Breast epithelium (tissue), 4 donors: Measurements from ENCODE around the gene LRP3. TPM values are rescaled to one million over a fixed set of nuclear protein-coding genes. Genes with fewer than 3 reads are reported as not detected.
A peak's percentile ranks its signal among the peaks of the same experiment; 100 is the strongest.

Experiments used
- DNase-seq, 2 donors: peaks; one replicate each; pipeline ENCODE4 v3.0.0-alpha.2; 2019; ENCODE audit warnings: low spot score in 2 of 2
- H3K27ac ChIP-seq, 2 donors: fragments of 200-600 bp; sonication (generic) in 1 of 2; one replicate each; pipeline ENCODE4 v1.5.1; 2016 to 2019; ENCODE audit warnings: mild to moderate bottlenecking in 1 of 2
- H3K27me3 ChIP-seq, 2 donors: fragments of 200-600 bp; sonication (generic) in 1 of 2; one replicate each; pipeline versions ENCODE4 v1.5.1 to v1.6.0; 2017 to 2019; ENCODE audit warnings: control low read depth in 1 of 2, mild to moderate bottlenecking in 1 of 2
- H3K36me3 ChIP-seq: fragments of 200-600 bp; one replicate; pipeline ENCODE4 v1.5.1; 2019
- H3K4me1 ChIP-seq, 2 donors: fragments of 200-600 bp; sonication (generic); one replicate each; pipeline ENCODE4 v1.5.1; 2016 to 2019; ENCODE audit warnings: control low read depth in 1 of 2
- H3K4me3 ChIP-seq, 3 donors: fragments of 200-600 bp; sonication (generic); 1 replicate in 2 of 3; 2 replicates in 1 of 3; pipeline ENCODE4 v1.5.1; 2016 to 2019; ENCODE audit warnings: mild to moderate bottlenecking in 3 of 3, moderate library complexity in 2 of 3
- H3K9me3 ChIP-seq, 2 donors: fragments of 200-600 bp; sonication (generic) in 1 of 2; one replicate each; pipeline ENCODE4 v1.5.1; 2016 to 2019; ENCODE audit warnings: control low read depth in 1 of 2
- POLR2A ChIP-seq: fragments of 450-650 bp; IDR thresholded peaks from one replicate; pipeline ENCODE4 v1.6.1; 2016; ENCODE audit warnings: antibody characterized with exemption, mild to moderate bottlenecking, moderate library complexity
- POLR2AphosphoS5 ChIP-seq, 3 donors: sonication (generic); formaldehyde crosslinking; IDR thresholded peaks; one replicate each; pipeline ENCODE4 v1.6.1; 2017; ENCODE audit warnings: antibody characterized with exemption in 3 of 3
- intact Hi-C: fragments of 100-400 bp; cut with DNase I; formaldehyde crosslinking; loops from one replicate; pipeline ENCODE4 v1.15.1; 2023; ENCODE audit warnings: low total_unique reads
- total RNA-seq, 3 donors: library from RNA; depleted of rRNA; stranded (reverse); fragments of >200 nt; gene quantifications; one replicate each; pipeline ENCODE4 v1.1.0, GENCODE V29; 2016
- TF ChIP-seq, protein P1 (sequence below), 3 donors: fragments of 450-650 bp; IDR thresholded peaks; one replicate each; pipeline ENCODE4 v1.5.1; 2016 to 2017; ENCODE audit warnings: antibody characterized with exemption in 3 of 3, mild to moderate bottlenecking in 3 of 3, moderate library complexity in 3 of 3

The LRP3 gene
- total RNA-seq, 3 donors from 2014 or later = 15.1 to 29.5 (median 23.8) TPM

GRCh38 chr19:33242911-33243310, 48.8 kb downstream of the LRP3 start:
- DNase-seq = no peak
- peaks cover 0 to 10% of the 10 kb centered on the region in 2 donors for H3K9me3 ChIP-seq
- no peaks in the 10 kb centered on the region for H3K27me3 ChIP-seq
- H3K4me3 ChIP-seq = no peak overlapping the region
- H3K27ac ChIP-seq = no peak overlapping the region
- no peaks in the 10 kb centered on the region for H3K36me3 ChIP-seq
- no peaks in the 10 kb centered on the region for H3K4me1 ChIP-seq
- TF ChIP-seq, protein P1, sequence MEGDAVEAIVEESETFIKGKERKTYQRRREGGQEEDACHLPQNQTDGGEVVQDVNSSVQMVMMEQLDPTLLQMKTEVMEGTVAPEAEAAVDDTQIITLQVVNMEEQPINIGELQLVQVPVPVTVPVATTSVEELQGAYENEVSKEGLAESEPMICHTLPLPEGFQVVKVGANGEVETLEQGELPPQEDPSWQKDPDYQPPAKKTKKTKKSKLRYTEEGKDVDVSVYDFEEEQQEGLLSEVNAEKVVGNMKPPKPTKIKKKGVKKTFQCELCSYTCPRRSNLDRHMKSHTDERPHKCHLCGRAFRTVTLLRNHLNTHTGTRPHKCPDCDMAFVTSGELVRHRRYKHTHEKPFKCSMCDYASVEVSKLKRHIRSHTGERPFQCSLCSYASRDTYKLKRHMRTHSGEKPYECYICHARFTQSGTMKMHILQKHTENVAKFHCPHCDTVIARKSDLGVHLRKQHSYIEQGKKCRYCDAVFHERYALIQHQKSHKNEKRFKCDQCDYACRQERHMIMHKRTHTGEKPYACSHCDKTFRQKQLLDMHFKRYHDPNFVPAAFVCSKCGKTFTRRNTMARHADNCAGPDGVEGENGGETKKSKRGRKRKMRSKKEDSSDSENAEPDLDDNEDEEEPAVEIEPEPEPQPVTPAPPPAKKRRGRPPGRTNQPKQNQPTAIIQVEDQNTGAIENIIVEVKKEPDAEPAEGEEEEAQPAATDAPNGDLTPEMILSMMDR (IDR thresholded peaks at IDR 0.05) = no peak
- TF ChIP-seq POLR2A = no peak
- no peak for TF ChIP-seq POLR2AphosphoS5 (IDR thresholded peaks at IDR 0.05)
- intact Hi-C loops = no loop called here

DNA sequence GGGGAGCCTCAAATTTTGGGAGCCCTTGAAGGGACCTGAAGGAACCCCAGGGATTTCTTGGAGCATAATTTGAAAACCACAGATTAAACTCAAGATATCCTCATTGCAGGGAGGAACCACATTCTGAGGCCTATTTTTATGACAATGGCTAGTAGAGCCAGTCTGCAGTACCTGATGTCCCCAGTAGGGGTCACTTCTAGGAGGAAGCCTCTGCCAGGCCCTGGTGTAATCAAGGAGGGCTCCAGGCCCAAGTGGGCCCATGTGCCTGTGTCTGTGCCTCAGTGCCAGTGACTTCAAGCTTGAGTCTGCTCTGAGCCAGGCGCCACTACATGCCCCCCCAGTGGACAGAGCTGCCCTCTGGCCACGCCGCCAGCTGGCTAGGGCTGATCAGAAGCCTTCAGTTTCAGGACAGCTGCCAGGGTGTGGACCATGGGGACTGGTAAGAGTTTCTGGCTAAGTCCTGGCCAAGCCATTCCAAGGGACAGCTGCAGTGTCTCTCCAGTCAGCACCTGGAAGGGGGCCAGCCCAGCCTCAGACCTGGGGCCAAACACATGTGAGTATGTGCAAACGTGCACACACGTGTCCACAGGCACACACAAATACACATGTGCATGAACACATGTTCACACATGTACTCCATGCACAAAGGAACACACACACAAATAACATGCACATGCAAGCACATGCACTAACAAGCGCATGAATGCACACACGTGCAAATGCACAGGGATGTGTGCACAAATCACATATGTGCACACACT, 52.0 kb downstream of the LRP3 start:
- Histone ChIP-seq H3K9me3 (peaks cover 0 to 10% of the 10 kb centered on the region in 2 donors), H3K36me3 (no peaks in the 10 kb centered on the region), H3K27ac (no peak overlapping the region), H3K4me3 (no peak overlapping the region), H3K27me3 (no peaks in the 10 kb centered on the region), H3K4me1 (no peaks in the 10 kb centered on the region)
- no peak for DNase-seq
- intact Hi-C loops = no loop called here
- TF ChIP-seq POLR2AphosphoS5 (IDR thresholded peaks at IDR 0.05) = no peak
- TF ChIP-seq, protein P1 (IDR thresholded peaks at IDR 0.05) = peak in 1 of 3 donors; percentile 11

- no peaks in the 10 kb centered on the region for H3K36me3 ChIP-seq
- no peak overlapping the region for H3K4me3 ChIP-seq
- no peaks in the 10 kb centered on the region for H3K4me1 ChIP-seq
- no peak for DNase-seq
- intact Hi-C loops = no loop called here
- no peak overlapping the region for H3K27ac ChIP-seq
- H3K27me3 ChIP-seq = no peaks in the 10 kb centered on the region
- TF ChIP-seq POLR2AphosphoS5 (IDR thresholded peaks at IDR 0.05) = no peak
- TF ChIP-seq, protein P1 (IDR thresholded peaks at IDR 0.05) = no peak
- TF ChIP-seq POLR2A = no peak
- H3K9me3 ChIP-seq = peaks cover 0 to 10% of the 10 kb centered on the region in 2 donors
Measured at GRCh38 chr19:33246709-33247440, 52.7 kb downstream of the LRP3 start.

- TF ChIP-seq POLR2AphosphoS5 (IDR thresholded peaks at IDR 0.05) (no peak), POLR2A (no peak)
- Histone ChIP-seq H3K9me3 (peaks cover 0 to 10% of the 10 kb centered on the region in 2 donors), H3K4me1 (no peaks in the 10 kb centered on the region), H3K36me3 (no peaks in the 10 kb centered on the region), H3K4me3 (no peak overlapping the region), H3K27ac (no peak overlapping the region), H3K27me3 (no peaks in the 10 kb centered on the region)
- DNase-seq = no peak
- intact Hi-C loops = no loop called here
Measured at GRCh38 chr19:33247441-33247819, 53.3 kb downstream of the LRP3 start.

DNA sequence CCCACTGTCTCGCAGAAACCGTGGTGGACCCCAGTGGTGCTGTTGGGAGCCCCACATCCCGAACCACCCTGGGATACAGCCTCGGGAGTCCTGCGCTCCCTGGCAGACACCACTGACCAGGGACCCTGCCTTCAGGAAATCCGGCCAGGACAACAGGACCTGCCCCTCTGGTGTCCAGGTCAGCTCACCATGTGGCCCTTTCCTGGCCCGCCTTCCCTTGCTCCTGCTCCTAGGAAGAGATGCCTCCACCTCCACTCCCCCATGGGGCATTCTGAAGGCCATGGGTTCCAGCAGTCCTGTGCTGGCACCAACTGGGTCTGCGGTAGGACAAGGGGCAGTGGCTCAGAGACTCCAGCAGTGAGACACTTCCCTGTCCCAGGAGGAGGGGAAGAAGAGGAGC, 54.0 kb downstream of the LRP3 start:
- no peak overlapping the region for H3K27ac ChIP-seq
- H3K4me3 ChIP-seq = no peak overlapping the region
- H3K36me3 ChIP-seq = no peaks in the 10 kb centered on the region
- TF ChIP-seq, protein P1 (IDR thresholded peaks at IDR 0.05) = no peak
- no peak for TF ChIP-seq POLR2A
- TF ChIP-seq POLR2AphosphoS5 (IDR thresholded peaks at IDR 0.05) = no peak
- H3K9me3 ChIP-seq = peaks cover 0 to 10% of the 10 kb centered on the region in 2 donors
- intact Hi-C loops = no loop called here
- H3K27me3 ChIP-seq = no peaks in the 10 kb centered on the region
- H3K4me1 ChIP-seq = no peaks in the 10 kb centered on the region
- no peak for DNase-seq
